GM23248 (cell line): ENCODE measurements around the gene ATG2A. TPM values are rescaled to one million over a fixed set of nuclear protein-coding genes. Genes with fewer than 3 reads are reported as not detected.

ENCODE experiments used
- DNase-seq: peaks from one replicate; pipeline ENCODE4 v3.0.0-alpha.2; 2015
- H2AFZ ChIP-seq: fragments of 200-600 bp; sonication (generic); 2 replicates; pipeline ENCODE4 v1.6.1; 2016; ENCODE audit warnings: antibody characterized with exemption
- H3F3A ChIP-seq: fragments of 200-600 bp; sonication (generic); 2 replicates; pipeline ENCODE4 v1.6.1; 2016; ENCODE audit warnings: mild to moderate bottlenecking, antibody characterized with exemption, mixed run types; ENCODE audit not compliant: insufficient read depth
- H3K27ac ChIP-seq: fragments of 200-600 bp; sonication (generic); 2 replicates; pipeline ENCODE4 v1.5.1; 2016; ENCODE audit warnings: mild to moderate bottlenecking
- H3K27me3 ChIP-seq: fragments of 200-600 bp; sonication (generic); replicated peaks from 2 replicates; pipeline ENCODE4 v1.6.1; 2016; ENCODE audit warnings: mild to moderate bottlenecking; ENCODE audit not compliant: insufficient read depth
- H3K36me3 ChIP-seq: fragments of 200-600 bp; sonication (generic); 2 replicates; pipeline ENCODE4 v1.6.1; 2016; ENCODE audit warnings: low read depth, mild to moderate bottlenecking
- H3K4me1 ChIP-seq: fragments of 200-600 bp; sonication (generic); 2 replicates; pipeline ENCODE4 v1.6.1; 2016; ENCODE audit warnings: mild to moderate bottlenecking; ENCODE audit not compliant: insufficient read depth
- H3K4me2 ChIP-seq: fragments of 200-600 bp; sonication (generic); one replicate; pipeline ENCODE4 v1.6.1; 2016; ENCODE audit warnings: mild to moderate bottlenecking; ENCODE audit not compliant: unreplicated experiment
- H3K4me3 ChIP-seq: fragments of 200-600 bp; sonication (generic); 2 replicates; pipeline ENCODE4 v1.5.1; 2016; ENCODE audit warnings: mild to moderate bottlenecking
- H3K79me2 ChIP-seq: fragments of 200-600 bp; sonication (generic); 2 replicates; pipeline ENCODE4 v1.6.1; 2016; ENCODE audit warnings: mild to moderate bottlenecking; ENCODE audit not compliant: insufficient read depth
- H3K9ac ChIP-seq: fragments of 200-600 bp; sonication (generic); 2 replicates; pipeline ENCODE4 v1.6.1; 2016; ENCODE audit warnings: mild to moderate bottlenecking
- H3K9me2 ChIP-seq: fragments of 200-600 bp; sonication (generic); 2 replicates; pipeline ENCODE4 v1.6.1; 2016; ENCODE audit warnings: mixed run types, mild to moderate bottlenecking, moderate library complexity; ENCODE audit not compliant: insufficient read depth
- H3K9me3 ChIP-seq: fragments of 200-600 bp; sonication (generic); one replicate; pipeline ENCODE4 v1.6.1; 2017; ENCODE audit warnings: low read depth
- H4K20me1 ChIP-seq: fragments of 200-600 bp; sonication (generic); 2 replicates; pipeline ENCODE4 v1.6.0; 2016; ENCODE audit not compliant: insufficient read depth
- EZH2 ChIP-seq: fragments of 200-600 bp; sonication (generic); IDR thresholded peaks from 2 replicates; pipeline ENCODE4 v1.6.1; 2018; ENCODE audit warnings: antibody characterized with exemption, mild to moderate bottlenecking; ENCODE audit not compliant: insufficient read depth, poor library complexity, severe bottlenecking
- EZH2phosphoT487 ChIP-seq: fragments of 200-600 bp; sonication (generic); IDR thresholded peaks from 2 replicates; pipeline ENCODE4 v1.6.1; 2018; ENCODE audit warnings: antibody characterized with exemption, moderate library complexity, mild to moderate bottlenecking, low read depth; ENCODE audit not compliant: insufficient read depth
- WGBS, 2 experiments: methylation state at CpG; one replicate each; pipeline ENCODE4 v1.1.6; 2015 to 2017; ENCODE audit warnings: low lambda C conversion rate in 2 of 2, low coverage in 1 of 2; ENCODE audit errors: missing lambda C conversion rate in 2 of 2; 5-methylcytosine and 5-hydroxymethylcytosine counted together
- in situ Hi-C: fragments of 300-500 bp; cut with MboI; formaldehyde crosslinking; loops from 2 replicates; pipeline ENCODE4 v1.15.0; 2020
- polyA plus RNA-seq: library from polyadenylated mRNA; unstranded; fragments of >200 nt; fragmentation: Nextera tagmentation; extraction: Ambion mirVana; gene quantifications from 2 replicates; pipeline ENCODE4 v1.2.1, GENCODE V29; 2016
- total RNA-seq: library from RNA; depleted of rRNA; stranded (reverse); fragments of >200 nt; shearing (Covaris generic); gene quantifications from 2 replicates; pipeline ENCODE4 v1.2.3, GENCODE V29; 2014

Gene ATG2A
- total and polyA plus RNA-seq, 2 experiments from 2014 or later = 6.3 to 18.9 TPM

GRCh38 chr11:64903291-64903833, 13.6 kb downstream of the ATG2A start:
- DNase-seq = no peak
- 87 to 90% methylated on average over 21 to 23 of the region's 23 CpGs for WGBS, 2 experiments
- no peak for TF ChIP-seq EZH2
- no peak for TF ChIP-seq EZH2phosphoT487
- Histone ChIP-seq H4K20me1 (no peaks in the 10 kb centered on the region), H3K36me3 (no peaks in the 10 kb centered on the region; the same call in 1 of the 2 replicates), H2AFZ (no peak overlapping the region), H3K9me3 (no peaks in the 10 kb centered on the region), H3K4me2 (no peak overlapping the region), H3K9ac (no peak overlapping the region), H3F3A (no peaks in the 10 kb centered on the region), H3K4me3 (no peak overlapping the region), H3K4me1 (no peaks in the 10 kb centered on the region), H3K27me3 (no peaks in the 10 kb centered on the region), H3K79me2 (no peaks in the 10 kb centered on the region), H3K9me2 (no peaks in the 10 kb centered on the region), H3K27ac (no peak overlapping the region)
- in situ Hi-C loops = no loop called here

GRCh38 chr11:64902102-64902900, 14.7 kb downstream of the ATG2A start:
- H4K20me1 ChIP-seq = no peaks in the 10 kb centered on the region
- WGBS, 2 experiments = 95% methylated on average over 23 to 30 of the region's 30 CpGs
- in situ Hi-C loops = no loop called here

GRCh38 chr11:64900774-64901173, 16.2 kb downstream of the ATG2A start:
- H3K9me3 ChIP-seq = no peaks in the 10 kb centered on the region
- H3K4me2 ChIP-seq = no peak overlapping the region
- no peak overlapping the region for H3K4me3 ChIP-seq
- H3K27me3 ChIP-seq = no peaks in the 10 kb centered on the region
- 93 to 97% methylated on average over 17 of the region's 17 CpGs for WGBS, 2 experiments
- no peaks in the 10 kb centered on the region for H3K4me1 ChIP-seq
- no peak overlapping the region for H3K9ac ChIP-seq
- in situ Hi-C loops = no loop called here
- no peaks in the 10 kb centered on the region for H4K20me1 ChIP-seq
- H2AFZ ChIP-seq = no peak overlapping the region
- no peaks in the 10 kb centered on the region; the same call in 1 of the 2 replicates for H3K36me3 ChIP-seq
- no peak for TF ChIP-seq EZH2
- no peak for TF ChIP-seq EZH2phosphoT487
- no peaks in the 10 kb centered on the region for H3K79me2 ChIP-seq
- H3K9me2 ChIP-seq = no peaks in the 10 kb centered on the region
- no peak overlapping the region for H3K27ac ChIP-seq
- no peak for DNase-seq
- H3F3A ChIP-seq = no peaks in the 10 kb centered on the region

More at GRCh38 chr11:64902102-64902900, 14.7 kb downstream of the ATG2A start:
- no peak overlapping the region for H3K27ac ChIP-seq
- no peak for TF ChIP-seq EZH2phosphoT487
- TF ChIP-seq EZH2 = no peak
- H2AFZ ChIP-seq = no peak overlapping the region
- H3K9ac ChIP-seq = no peak overlapping the region
- no peaks in the 10 kb centered on the region for H3K4me1 ChIP-seq
- no peak for DNase-seq
- H3K4me3 ChIP-seq = no peak overlapping the region
- no peaks in the 10 kb centered on the region for H3F3A ChIP-seq
- no peaks in the 10 kb centered on the region; the same call in 1 of the 2 replicates for H3K36me3 ChIP-seq
- H3K9me2 ChIP-seq = no peaks in the 10 kb centered on the region
- no peak overlapping the region for H3K4me2 ChIP-seq
- no peaks in the 10 kb centered on the region for H3K9me3 ChIP-seq
- no peaks in the 10 kb centered on the region for H3K27me3 ChIP-seq
- no peaks in the 10 kb centered on the region for H3K79me2 ChIP-seq

GRCh38 chr11:64900263-64900678, 16.7 kb downstream of the ATG2A start:
- Histone ChIP-seq H3K79me2 (no peaks in the 10 kb centered on the region), H3K27me3 (no peaks in the 10 kb centered on the region), H3K36me3 (no peaks in the 10 kb centered on the region; the same call in 1 of the 2 replicates), H3K4me2 (no peak overlapping the region), H3K4me3 (no peak overlapping the region), H2AFZ (no peak overlapping the region), H3K4me1 (no peaks in the 10 kb centered on the region), H3F3A (no peaks in the 10 kb centered on the region), H3K9me2 (no peaks in the 10 kb centered on the region), H3K9me3 (no peaks in the 10 kb centered on the region), H3K27ac (no peak overlapping the region), H4K20me1 (no peaks in the 10 kb centered on the region), H3K9ac (no peak overlapping the region)
- no peak for TF ChIP-seq EZH2phosphoT487
- TF ChIP-seq EZH2 = no peak
- in situ Hi-C loops = no loop called here
- DNase-seq = no peak
- 85 to 89% methylated on average over 14 of the region's 14 CpGs for WGBS, 2 experiments
